GM10266 (cell line): Measurements from ENCODE around the gene ZNF423.

ENCODE experiments used
- DNase-seq: peaks from one replicate; pipeline ENCODE4 v3.0.0; 2012; ENCODE audit errors: extremely low spot score
- TF ChIP-seq, protein P1 (sequence below): IDR thresholded peaks from 2 replicates; pipeline ENCODE4 v1.5.1; 2012; ENCODE audit warnings: mild to moderate bottlenecking, low read depth; ENCODE audit not compliant: control insufficient read depth, insufficient read depth; ENCODE audit errors: missing control alignments

Gene ZNF423

DNA sequence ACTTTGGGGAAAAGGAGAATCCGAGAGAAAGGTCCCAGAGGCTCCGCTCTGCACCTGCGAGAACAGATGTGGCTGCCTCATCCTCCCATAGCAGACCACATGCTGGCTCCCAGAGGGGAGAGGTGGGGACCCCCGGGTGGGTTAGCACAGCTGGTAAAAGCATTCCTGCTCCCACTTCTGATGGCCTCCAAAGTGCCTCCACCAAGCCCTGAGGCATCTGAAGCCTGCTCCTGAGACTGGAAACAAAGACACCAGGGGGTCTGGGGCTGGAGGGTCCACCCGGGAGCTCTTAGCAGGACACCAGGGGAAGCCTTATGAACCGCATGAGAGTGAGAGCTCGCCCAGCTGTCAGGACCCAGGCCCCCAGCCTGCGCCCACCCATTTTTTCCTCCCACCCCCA is 46.4 kb downstream of the ZNF423 start:
- no peak for DNase-seq
- TF ChIP-seq, protein P1, sequence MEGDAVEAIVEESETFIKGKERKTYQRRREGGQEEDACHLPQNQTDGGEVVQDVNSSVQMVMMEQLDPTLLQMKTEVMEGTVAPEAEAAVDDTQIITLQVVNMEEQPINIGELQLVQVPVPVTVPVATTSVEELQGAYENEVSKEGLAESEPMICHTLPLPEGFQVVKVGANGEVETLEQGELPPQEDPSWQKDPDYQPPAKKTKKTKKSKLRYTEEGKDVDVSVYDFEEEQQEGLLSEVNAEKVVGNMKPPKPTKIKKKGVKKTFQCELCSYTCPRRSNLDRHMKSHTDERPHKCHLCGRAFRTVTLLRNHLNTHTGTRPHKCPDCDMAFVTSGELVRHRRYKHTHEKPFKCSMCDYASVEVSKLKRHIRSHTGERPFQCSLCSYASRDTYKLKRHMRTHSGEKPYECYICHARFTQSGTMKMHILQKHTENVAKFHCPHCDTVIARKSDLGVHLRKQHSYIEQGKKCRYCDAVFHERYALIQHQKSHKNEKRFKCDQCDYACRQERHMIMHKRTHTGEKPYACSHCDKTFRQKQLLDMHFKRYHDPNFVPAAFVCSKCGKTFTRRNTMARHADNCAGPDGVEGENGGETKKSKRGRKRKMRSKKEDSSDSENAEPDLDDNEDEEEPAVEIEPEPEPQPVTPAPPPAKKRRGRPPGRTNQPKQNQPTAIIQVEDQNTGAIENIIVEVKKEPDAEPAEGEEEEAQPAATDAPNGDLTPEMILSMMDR: no peak

DNA sequence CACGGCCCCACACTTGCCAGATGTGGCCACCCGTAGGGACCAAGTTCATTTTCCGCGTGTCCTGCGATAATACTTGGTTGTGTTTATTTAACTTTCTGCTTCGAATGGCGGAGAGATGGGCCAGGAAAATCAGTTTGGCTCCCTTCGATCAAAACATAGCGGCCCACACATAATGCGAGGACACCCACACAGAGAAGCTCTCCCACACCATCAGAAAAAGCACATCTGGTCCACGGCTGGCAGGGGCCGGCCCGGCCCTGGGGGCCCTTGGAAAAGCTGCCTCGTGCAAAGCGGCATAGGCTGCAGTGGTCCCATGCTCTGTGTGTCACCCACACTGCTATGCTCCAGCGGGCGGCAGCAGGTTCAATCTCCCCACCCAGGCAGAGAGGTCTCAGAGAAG is 46.9 kb downstream of the ZNF423 start:
- no peak for DNase-seq
- TF ChIP-seq, protein P1: no peak

DNA sequence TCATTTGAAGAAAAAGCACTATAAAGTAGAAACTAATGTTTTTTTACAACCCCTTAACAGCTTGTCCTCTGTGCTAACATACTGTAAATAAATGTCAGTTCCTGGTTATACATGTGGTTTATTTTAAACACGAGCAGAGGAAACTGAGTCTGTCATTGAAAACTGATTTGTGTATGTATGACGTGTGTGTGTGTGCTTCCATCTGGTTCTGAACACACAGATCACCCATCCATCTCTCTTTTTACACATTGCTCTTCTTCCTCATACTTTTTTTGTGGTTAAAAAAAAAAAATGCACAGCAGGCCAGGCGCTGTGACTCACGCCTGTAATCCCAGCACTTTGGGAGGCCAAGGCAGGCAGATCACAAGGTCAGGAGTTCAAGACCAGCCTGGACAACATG is 49.5 kb downstream of the ZNF423 start:
- no peak for DNase-seq
- TF ChIP-seq, protein P1: no peak

DNA sequence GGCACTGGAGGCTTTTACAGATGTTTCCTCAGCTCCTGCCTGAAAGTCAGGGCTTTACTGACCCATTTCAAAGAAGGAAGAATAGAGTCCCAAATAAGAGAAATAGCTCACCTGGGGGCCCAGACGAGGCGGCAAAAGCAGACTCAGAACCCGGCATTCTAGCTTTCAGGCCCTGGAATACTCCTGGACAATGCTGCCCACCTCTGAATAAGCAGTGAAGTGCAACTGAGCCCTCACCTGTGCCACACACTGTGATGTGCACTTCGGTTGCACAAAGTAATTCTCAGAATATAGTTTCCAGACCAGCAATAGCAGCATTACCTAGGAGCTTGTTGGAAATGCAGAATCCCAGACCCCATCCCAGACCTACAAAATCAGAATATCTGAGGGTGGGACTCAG is 54.6 kb downstream of the ZNF423 start:
- TF ChIP-seq, protein P1: no peak
- DNase-seq: no peak

DNA sequence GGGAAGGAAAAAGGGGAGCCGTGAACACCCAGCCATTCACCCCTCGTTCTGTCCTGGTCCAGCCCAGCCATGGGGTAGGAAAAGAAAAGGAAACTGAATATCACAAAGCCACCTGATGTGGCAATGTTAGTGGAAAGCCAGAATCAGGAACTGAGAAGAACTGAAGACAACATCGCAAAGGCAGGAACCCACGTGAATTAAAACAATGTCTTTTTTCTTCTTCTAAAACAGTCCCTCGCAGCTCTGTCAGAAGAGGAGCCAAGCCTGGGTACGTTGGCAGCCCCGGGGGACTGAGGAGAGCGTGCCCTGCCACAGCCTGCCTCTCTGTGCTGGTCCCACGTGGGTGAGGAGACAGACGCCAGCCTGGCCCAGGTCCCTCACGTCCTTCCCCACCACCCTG is 55.0 kb downstream of the ZNF423 start:
- DNase-seq: no peak
- TF ChIP-seq, protein P1: no peak

DNA sequence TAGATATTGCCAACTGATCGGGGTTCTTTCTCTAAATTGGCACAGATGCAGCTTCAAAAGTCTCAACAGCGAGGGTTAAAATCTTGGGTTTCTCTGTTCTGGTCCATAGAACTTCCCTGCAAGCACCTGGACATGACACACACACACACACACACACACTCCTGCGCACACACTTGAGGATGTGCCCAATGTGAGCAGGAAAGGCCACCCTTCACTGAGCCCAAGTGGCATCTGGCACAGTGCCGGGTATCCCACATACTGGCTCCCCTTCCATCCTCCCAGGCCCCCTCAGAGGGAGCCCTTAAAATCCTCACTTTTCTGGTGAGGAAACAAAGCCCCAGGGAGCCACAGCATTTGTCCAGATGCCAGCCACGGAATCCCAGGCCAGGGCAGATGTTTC is 55.5 kb downstream of the ZNF423 start:
- TF ChIP-seq, protein P1: no peak
- DNase-seq: no peak

DNA sequence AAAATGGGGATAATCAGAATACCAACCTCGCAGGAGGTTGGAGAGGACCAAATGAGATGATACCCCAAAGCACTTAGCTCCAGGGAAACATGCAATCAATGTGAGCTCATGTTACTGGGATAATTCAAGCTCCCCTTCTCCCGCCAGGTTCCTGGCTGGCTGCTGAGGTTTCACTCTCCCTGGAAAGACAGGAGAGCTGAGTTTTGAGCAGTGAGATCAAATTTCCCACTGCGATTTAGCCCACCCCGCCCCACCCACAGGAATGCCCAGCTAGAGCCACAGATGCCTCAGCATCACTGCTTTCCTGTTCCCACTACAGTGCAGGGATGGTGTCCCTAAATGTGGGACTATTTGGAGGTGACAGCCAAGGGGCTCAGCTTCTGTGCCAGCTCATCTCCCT is 56.7 kb downstream of the ZNF423 start:
- TF ChIP-seq, protein P1: no peak
- no peak for DNase-seq
